Measurements from ENCODE around the gene OR2H2.

OR2H2 gene

GRCh38 chr6:29563435-29563965 is 21.4 kb upstream of the OR2H2 start:
- ATAC-seq, result no peak
- TF ChIP-seq PPARA (CRISPR knock-in tag; IDR thresholded peaks at IDR 0.05; ENCODE audit: borderline replicate concordance) (no peak), ZFP3 (CRISPR knock-in tag; IDR thresholded peaks at IDR 0.05) (no peak), ZNF565 (CRISPR knock-in tag; conservative IDR thresholded peaks at IDR 0.05; ENCODE audit: low read depth) (no peak), BACH2 (CRISPR knock-in tag; IDR thresholded peaks at IDR 0.05; ENCODE audit: borderline replicate concordance) (no peak), POU6F1 (CRISPR knock-in tag; IDR thresholded peaks at IDR 0.05; ENCODE audit: borderline replicate concordance, low read depth) (no peak), SNAI2 (CRISPR knock-in tag; IDR thresholded peaks at IDR 0.05) (no peak), TSHZ2 (CRISPR knock-in tag; IDR thresholded peaks at IDR 0.05) (no peak), TOX (CRISPR knock-in tag; IDR thresholded peaks at IDR 0.05; ENCODE audit: borderline replicate concordance) (no peak), PATZ1 (CRISPR knock-in tag; IDR thresholded peaks at IDR 0.05; ENCODE audit: borderline replicate concordance) (no peak), CSRNP3 (CRISPR knock-in tag; IDR thresholded peaks at IDR 0.05) (no peak), ZC3H10 (CRISPR knock-in tag; IDR thresholded peaks at IDR 0.05) (no peak), ISL1 (CRISPR knock-in tag; IDR thresholded peaks at IDR 0.05) (no peak), ZNF8 (CRISPR knock-in tag; IDR thresholded peaks at IDR 0.05) (no peak), TCF4 (CRISPR knock-in tag; IDR thresholded peaks at IDR 0.05; ENCODE audit: borderline replicate concordance) (no peak), CREB5 (CRISPR knock-in tag; IDR thresholded peaks at IDR 0.05; ENCODE audit: low read depth) (no peak), ARNTL (CRISPR knock-in tag; IDR thresholded peaks at IDR 0.05; ENCODE audit: borderline replicate concordance, low read depth) (no peak), CSDC2 (CRISPR knock-in tag; IDR thresholded peaks at IDR 0.05) (no peak), ZNF70 (CRISPR knock-in tag; IDR thresholded peaks at IDR 0.05) (no peak)

- TF ChIP-seq CREB5 (CRISPR knock-in tag; IDR thresholded peaks at IDR 0.05; ENCODE audit: low read depth), result no peak
- TF ChIP-seq GLIS3 (CRISPR knock-in tag; IDR thresholded peaks at IDR 0.05), result no peak
- no peak for TF ChIP-seq ISL1 (CRISPR knock-in tag; IDR thresholded peaks at IDR 0.05)
- no peak for TF ChIP-seq ZNF70 (CRISPR knock-in tag; IDR thresholded peaks at IDR 0.05)
- no peak for TF ChIP-seq ESRRG (CRISPR knock-in tag; IDR thresholded peaks at IDR 0.05)
- no peak for TF ChIP-seq CSRNP3 (CRISPR knock-in tag; IDR thresholded peaks at IDR 0.05)
- TF ChIP-seq TOX (CRISPR knock-in tag; IDR thresholded peaks at IDR 0.05; ENCODE audit: borderline replicate concordance), result no peak
- no peak for TF ChIP-seq SNAI2 (CRISPR knock-in tag; IDR thresholded peaks at IDR 0.05)
- TF ChIP-seq OSR1 (CRISPR knock-in tag; IDR thresholded peaks at IDR 0.05), result no peak
- TF ChIP-seq ZC3H10 (CRISPR knock-in tag; IDR thresholded peaks at IDR 0.05), result no peak
- no peak for TF ChIP-seq TSHZ2 (CRISPR knock-in tag; IDR thresholded peaks at IDR 0.05)
- peak; percentile 38; the same call in 1 of the 3 replicates for ATAC-seq
Observed at GRCh38 chr6:29564875-29565274, 20.0 kb upstream of the OR2H2 start.
